GM21381 (cell line): ENCODE results near the gene NINJ2.
A peak's percentile ranks its signal among the peaks of the same experiment; 100 is the strongest.

Experiments used
- ATAC-seq: cut with Tn5 transposase; IDR thresholded peaks from one replicate; pipeline ENCODE4 v1.9.1; 2021; ENCODE audit warnings: mild to moderate bottlenecking, moderate library complexity; ENCODE audit not compliant: unreplicated experiment

Gene NINJ2

GRCh38 chr12:674272-674781 is 11.1 kb upstream of the NINJ2 start:
- peak; percentile 83 for ATAC-seq

DNA sequence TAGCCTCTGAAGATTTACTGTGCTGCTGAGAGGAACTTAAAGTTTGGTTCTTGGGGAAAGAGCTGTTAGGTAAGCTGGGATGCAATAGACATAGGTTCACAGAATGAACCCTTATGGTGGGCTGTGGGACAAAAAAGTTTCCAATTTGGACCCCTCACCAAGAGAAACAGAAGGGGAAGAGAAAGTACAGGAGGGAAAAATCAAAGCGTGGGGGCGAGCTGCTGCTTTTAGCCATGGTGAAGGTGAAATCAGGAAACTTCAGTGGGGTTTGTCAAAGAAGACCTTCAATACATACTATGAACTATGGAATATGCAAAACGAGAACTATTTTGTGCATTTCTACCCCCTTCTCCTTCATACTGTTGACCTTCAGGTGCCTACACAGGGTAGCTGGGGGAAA is 10.6 kb upstream of the NINJ2 start:
- peak; percentile 13 for ATAC-seq

DNA sequence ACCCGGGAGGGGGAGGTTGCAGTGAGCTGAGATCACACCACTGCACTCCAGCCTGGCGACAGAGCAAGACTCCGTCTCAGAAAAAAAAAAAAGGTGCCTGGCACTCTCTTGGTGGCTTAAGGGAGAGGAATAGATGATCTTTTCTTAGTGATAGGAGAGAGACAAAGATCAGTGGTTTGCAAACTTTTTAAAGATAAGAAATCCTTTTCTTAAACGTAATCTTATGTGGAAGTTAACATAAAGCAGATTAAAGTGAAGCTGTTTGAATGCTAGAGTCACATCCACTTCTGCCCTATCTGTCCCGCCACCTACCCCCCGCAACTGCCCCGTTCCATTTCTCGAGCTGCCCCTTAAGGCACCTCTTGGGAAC is 6.3 kb upstream of the NINJ2 start:
- no peak for ATAC-seq

DNA sequence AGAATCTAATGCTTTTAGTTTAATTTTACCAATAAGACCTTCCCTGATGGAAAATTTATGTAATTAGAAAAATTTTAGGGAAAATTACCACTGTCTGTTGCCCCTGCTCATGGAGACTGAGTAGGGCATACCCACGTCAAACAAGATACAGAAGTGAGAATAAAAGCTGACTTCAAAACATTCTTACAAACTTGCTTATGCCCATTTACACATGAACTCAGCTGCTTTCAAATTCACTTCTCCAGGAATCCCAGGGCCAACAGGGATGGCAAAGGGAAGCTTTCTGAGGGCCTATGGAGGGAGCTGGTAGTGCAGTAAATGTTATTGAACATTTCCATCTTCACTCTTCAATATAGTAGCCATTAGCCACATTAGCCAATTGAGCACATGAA is 4.8 kb upstream of the NINJ2 start:
- no peak for ATAC-seq

DNA sequence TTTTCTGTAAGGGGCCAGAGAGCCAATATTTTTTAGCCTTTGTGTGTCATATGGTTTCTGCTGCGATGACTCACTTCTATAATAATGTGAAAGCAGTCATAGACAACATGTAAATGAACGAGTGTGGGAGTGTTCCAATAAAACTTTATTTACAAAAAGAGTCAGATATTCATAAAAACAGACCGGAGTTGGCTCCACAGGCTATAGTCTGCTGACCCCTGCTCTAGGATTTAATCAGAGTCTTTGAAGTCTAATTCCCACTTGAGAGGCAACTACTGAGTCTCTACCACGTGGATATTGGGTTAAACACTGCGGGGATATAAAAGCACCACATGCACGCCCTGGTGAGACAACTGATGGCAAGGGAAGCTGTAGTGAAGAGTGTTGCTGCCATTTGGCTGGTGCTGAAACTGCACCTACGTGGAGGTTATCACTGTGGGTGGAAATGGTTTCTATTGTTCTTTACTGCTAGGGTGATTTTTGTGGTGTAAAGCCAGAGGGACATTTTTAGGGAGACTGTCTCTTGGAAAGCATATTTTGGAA is 3.6 kb upstream of the NINJ2 start:
- ATAC-seq = peak; percentile 38

GRCh38 chr12:666066-666465 is 2.8 kb upstream of the NINJ2 start:
- no peak for ATAC-seq

DNA sequence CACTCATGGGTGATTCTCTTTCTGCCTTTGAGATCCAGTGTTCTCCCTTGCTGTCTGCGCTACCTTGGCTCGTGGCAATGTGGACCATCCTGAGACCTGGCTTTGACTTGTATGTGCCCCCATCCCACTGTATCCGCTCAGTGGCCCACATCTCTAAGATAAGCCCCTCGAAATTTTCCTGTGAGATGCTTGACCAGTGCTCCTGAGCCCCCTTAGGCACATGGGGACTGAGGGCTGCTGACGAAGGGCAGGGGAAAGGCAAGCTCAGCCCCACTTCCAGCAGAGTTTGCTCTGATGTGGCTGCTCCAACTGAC is 1.5 kb upstream of the NINJ2 start:
- no peak for ATAC-seq

DNA sequence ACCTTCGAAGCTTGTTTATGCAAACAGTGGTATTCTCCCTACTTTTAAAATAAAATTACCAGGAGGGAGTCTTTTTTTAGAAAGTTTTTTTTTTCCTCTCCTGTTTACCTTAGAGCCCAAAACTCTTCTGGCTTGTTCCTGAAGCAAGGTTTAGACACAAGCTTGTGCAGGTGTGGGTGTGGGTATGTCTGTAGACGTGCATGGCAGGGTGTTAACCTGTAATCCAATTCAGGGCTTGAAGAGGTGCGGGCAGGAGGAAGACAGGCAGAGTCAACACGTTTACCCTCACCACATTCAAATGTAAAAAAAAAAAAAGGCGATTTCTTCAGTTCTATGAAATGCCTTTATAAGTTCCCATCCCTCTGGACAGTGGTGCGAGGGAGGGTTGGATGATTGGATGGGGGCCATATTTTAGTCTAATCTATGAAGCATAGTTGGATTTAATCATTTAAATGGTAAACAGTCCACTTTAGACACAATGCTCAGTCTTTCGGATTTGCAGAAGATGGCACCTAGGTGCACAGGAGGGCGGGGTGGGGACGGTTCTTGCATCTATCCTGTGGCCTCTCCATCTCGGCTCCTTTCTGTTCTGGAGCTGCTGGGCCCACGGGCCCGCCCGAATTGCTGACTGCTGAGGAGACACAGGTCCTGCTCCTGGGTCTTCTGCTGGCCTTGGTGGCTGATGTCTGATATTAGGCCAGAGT is 982 bp upstream of the NINJ2 start:
- ATAC-seq = no peak

DNA sequence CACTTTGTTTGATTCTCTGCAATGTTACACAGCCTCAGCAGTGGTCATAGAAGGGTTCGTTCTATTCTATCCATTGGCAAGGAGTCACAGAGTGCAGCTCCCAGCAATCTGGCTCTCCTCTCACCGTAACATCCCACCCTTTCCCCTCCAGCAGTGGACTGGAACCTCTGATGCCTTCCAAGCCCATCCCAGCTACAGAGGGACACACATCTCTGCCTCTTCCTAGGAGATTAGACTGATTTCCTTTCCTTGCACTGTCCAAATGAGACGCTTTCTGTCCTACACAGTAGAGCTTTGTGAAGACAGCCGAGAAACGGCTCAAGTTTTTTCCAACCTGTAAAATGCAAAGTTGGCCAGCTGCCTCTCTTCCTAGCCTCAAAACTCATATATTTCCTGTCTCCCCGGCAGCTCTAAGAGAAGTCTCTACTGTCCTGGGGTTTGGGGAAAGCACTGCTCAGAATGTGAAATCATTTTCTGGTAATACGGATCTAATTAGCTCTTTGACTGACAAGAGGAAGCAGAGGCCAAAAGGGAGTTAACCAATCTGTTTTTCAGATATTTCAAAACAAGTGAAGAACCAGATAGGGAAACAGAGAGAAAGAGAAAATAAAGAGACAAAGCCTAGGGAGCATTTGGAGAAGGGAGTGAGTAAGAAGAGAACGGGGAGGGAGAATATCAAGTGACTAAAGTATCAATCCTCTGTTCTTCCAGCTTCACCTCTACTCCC is 516 bp downstream of the NINJ2 start:
- ATAC-seq = no peak

DNA sequence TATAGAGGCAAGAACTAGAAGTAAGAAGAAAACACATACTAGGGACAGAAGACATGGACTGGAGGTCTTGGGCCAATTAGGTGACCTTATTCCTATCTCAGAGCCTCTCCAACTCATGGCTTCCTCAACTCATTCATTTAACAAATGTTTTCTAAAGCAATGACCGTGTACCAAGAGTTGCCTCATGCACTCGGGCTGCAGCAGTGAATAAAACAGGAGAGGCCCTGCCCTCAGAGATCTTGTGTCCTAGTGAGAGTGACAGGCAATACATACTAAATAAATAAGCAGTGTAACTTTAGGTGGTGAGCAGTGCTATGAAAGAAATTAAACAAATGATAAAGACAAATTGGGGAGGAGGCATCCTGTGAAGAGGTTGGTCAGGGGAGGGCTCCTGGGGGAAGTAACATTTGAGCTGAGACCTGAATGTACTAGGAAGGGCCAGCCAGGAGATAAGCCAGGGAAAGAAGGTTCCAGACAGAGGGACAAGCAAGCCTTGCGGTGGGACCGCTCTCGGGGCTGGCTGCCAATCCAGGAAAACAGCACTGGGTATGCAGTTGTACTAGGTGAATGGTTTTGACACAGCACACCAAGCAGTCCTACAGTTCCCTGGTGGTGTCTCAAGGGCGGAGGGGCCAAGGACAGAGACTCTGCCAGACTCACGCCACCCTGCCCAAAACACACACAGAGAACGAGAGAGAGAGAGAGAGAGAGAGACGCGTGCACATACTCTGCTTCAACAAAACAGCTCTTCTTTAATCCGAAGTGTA is 1.3 kb downstream of the NINJ2 start:
- no peak for ATAC-seq

GRCh38 chr12:659090-659683 is 4.1 kb downstream of the NINJ2 start:
- ATAC-seq = peak; percentile 70

GRCh38 chr12:650983-651382 is 12.3 kb downstream of the NINJ2 start:
- no peak for ATAC-seq

DNA sequence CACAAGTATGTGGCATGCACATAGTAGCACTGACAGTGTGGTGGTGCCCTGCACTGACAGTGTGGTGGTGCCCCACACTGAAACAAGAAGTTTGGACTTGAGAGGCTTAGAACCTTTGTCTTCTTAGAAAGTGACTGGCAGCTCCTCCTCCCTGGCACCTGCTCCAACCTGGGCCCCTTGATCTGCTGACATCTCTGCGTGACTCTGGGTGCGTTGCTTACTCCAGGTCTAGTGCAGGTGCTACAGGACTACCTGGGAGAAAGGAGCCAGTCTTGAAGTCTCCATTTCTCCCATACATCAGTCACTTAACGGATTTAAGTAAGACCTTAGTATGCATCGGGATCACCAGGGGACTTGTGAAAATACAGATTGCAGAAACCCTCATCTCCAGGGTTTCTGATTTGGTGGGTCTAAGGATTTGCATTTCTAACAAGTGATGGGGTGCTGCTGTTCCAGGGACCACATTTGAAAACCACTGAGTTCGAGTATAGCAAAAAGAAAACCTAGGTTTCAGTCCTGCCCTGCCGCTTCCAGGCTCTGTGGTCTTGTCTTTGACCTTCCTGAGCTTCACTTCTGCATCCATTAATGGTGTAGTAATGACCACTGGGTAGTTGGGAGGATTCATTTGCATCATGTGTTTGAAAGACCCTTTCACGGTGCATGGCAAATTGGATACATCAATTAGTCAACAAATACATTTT is 15.7 kb downstream of the NINJ2 start:
- no peak for ATAC-seq

DNA sequence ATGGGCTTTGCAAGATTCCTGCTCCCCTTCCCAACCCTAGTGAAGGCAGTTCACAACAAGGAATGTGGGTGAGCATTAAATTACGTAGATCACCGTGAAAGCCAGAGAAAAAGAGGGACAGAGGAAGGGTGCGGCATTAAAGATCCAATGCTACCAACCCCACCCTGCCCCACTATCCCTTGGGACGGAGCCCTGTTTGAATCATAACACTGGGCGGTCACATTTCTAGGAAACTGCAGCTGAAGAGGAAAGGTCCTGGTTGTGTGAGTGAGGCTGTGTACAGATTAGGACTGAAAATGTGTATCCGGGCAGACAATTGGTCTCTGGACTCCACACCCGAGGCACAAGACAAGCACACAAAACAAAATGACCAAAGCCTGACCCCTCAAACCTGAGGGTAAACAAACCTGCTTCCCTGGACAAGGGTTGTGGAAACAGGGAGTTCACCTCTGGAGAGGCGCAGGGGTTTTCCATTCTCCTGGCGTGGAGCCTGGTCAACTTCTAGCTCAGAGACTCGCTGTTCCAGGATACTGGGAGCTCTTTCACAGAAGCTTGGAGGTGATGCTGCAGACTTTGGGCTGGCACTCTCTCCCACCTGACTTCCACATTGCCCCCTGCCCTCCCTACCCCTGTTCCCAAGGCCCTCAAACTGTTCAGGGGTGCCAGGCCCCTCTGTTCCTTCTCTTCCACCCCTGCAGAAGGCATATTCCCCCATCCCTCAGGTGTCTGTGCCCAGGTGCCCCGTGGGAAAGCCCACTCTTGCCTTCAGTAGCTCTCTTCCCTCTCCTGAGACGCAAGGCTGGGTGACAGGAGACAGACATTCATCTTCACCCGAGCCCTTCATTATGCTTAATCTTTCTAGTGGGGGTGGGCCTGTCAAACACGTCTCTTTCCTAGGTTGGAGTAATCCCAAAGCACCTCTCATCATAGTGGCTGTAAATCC is 16.5 kb downstream of the NINJ2 start:
- ATAC-seq = no peak

DNA sequence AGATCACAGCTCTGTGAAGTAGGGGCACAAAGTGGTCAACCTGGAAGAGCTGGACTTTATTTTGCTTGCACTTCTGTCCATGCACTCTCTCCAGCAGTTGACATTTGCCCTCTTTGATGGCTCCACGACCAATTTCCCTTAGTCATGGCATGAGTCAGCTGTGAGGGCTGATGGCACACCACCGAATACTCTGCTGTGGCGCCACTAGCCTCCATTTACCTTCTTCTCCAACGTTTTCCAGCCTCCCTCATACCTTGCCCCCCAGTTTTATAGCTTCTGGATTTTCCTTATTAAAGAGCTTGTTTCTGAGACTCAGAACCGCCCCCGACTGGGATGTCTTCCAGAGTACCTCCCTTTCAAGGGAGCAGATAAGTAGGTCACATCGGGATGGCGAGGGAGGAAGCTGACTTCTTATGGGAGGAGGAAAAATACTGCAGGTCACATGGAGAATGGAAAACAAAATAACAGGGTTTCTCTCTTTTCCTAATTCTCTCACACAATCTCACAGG is 17.6 kb downstream of the NINJ2 start:
- no peak for ATAC-seq

- no peak for ATAC-seq
Measured at GRCh38 chr12:644818-645552, 18.3 kb downstream of the NINJ2 start.

DNA sequence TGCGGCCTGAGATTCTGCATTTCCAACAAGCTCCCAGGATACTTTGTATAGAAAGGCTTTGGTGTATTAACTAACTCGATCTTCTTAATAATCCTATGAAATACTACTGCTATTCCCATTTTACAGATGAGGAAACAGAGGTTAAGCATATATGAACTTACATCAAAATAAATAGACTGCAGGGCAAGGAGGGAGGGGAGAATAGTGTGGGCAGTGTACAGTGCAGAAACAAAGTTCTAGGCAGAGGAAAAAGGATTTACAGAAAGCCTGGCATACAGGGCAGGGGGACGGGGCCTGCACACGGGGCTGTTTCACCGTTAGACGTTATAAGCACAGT is 19.0 kb downstream of the NINJ2 start:
- no peak for ATAC-seq

DNA sequence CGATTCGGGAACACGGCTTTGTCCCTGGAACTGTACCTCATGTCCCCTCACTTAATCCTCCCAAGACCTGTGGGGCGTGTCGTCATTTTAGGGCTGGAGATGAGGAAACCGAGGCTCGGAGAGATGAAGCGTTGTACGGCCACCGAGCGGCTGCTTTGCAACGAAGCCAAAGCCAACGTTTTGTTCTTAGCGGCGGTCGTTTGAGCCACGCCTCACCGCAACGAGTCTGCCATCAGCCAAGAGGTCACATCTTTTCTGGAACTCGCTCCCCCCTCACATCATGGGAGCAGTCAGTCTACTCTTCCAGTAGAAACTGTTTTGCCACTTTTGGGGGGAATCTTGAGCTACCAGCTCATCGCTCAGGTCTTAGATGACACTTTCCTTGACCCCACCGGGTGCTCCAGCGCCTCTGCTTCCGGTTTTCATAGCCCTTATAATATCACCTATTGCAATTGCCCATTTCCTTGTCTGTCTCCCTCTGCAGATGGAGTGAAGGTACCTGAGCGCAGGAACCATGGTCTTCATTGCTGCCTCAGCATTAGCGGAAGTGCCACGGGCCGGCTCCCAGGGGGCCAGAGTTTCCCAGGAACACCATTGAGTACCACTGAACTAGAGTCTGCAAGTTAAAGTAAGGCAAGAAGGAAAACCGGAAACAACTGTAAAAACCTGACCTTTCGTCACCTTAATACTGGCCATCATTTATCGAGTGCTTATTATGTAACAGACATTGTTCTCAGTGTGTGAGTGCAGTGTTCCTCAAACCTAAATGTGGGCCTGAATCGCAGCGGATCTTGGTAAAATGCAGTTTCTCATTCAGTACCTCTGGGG is 19.6 kb downstream of the NINJ2 start:
- ATAC-seq = peak; percentile 4
